DMS53 (cell line): Measurements from ENCODE around the gene NDUFS2.

Experiments used
- DNase-seq: peaks from one replicate; lab custom pipeline; 2025; lab: John Stamatoyannopoulos, UW

Gene NDUFS2

DNA sequence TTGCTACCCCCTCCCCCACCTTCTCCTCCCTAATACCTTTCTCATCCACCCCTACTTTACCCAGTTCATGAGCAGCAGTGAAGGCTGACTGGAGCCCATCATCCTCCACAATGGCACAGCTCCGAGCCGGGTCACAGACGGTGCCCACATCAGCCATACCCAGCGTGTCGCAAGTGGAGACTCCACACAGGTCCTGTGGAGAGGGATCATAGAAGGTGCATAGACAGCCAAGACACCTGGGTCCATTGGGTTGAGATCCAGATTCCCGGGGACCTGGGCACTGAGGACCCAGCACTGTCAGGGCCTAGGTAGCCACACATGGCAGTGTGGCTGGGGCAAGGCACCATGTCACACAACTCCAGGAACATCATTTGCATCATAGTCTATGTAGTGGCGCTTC is 6.1 kb upstream of the NDUFS2 start:
- DNase-seq = no peak

DNA sequence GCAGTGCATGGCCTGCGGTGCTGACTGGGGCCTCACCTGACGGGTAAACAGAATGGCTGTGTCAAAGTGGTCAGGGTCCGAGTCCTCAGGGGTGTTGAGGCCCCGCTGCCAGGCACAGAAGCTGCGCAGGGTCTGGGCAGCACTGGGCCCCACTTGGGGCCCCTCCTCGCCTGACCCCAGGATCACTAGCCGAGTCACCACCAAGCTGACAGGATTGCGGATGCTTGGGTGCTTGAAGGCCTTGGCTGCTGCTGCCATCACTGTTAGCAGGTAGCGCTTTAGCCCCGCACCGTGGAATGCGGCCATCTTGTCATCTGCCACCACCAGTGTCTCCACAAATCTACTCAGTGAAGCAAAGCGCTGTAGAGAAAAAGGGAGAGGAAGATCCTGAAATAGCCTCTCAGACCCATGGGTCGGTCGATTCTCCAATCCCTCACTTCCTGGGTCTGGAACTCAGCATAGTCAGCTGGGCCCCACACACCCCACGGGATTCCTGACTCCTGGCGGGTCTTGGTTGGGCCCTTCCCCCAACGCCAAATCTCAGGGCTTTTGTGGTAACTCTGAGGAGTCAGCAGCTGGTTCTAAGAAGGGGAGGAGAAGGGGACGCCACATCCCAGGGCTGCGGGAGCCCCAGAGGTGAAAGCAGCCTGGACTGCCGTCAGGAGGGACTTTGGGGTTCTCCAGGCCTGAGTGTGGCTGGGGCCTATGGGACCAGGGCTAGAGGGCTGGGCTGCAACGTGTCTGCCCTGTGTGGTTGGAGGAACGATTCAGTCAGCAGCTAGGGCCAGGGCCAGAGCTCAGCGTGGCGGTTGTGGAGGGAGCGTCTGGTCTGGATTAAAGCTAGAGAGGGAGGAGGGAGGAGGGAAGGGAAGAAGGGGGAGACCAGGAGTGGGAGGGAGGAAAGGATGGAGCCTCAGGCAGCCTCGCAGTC is 5.4 kb upstream of the NDUFS2 start:
- no peak for DNase-seq

DNA sequence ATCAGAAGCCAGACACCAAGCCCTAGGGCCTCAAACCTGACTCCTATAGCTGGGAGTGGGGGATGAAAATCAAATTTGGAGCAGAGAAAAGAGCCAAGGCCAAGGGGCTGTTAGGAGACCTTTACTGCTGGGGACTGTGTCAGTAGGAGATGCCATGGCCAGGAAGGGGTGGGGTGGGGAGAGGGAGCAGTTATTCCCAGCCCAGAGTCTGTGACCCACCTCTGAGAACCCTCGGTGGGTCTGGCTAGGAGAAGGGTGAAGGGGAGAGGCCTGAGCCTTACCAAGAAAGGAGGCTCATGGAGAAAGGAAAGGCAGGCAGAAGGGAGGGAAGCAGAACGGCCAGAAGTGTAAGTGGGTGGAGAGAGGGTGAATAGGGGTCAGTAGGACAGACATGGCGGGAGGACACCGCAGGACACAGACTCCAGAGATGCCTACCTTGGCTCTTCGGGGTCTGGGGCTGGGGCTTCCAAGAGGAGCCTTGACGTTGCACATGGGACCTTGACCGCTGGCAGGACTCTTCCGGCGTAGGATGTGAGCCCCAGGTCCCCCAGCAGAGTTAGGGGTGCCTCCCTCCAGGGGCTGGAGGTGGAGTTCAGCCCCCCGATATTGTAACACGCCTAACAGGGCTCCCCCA is 4.5 kb upstream of the NDUFS2 start:
- no peak for DNase-seq

DNA sequence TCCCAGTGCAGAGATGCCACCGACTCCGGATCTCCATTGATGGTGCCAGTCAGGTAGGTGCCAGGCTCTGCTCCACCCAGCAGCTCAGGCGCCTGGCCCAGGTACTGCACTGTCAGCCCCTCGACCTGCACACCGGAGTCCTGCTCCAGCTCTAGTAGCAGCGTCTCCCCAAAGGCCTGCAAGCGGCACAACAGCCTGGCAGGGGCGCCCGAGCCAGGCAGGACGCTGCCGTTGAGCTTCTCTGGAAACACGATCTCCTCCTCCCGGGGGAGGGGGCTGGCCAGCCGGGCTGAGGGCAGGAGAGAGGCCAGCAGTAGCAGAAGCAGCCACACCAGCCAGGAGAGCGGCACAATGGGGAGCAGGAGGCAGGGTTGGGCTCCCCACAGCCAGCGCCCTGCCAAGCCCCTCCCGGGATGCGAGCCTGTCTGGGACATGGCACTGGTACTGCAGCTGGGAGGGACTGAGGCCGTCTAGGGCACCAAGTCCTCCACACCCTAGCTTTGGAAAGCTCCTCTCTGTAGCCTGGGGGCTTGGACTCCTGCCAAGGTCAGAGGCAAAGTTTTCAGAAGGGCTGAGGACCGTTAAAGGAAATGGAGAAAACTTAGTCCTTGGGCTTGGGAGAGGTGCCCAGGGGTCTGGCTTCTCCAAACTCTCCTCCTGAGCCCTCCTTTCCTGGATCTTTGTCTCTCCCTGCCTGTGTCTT is 3.8 kb upstream of the NDUFS2 start:
- DNase-seq = peak; percentile 27

DNA sequence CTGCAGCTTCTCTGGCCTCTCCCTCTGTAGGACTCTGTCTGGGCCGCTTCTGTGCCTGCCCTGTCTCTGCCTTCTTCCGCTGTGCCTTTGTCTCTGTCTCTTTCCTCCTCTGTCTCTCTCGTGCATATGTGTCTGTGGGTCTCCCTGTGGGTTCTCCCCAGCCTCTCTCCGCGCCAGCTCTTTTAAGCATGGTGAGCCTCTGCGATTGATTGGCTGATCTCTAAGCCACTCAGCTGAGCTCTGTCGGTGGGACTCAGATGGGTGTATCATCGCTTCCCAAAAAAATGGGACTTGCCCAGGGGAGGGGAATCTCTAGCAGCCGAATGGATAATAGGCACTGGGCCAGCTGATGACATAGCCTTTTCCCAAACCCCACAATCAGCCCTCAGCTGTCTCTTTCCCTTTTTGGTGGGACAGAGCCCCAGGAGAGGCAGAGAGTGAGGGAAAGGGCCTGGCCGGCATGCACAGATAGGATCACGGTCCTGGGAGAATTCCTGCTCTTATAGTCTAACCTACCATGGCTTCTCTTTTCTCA is 3.2 kb upstream of the NDUFS2 start, which contains the start of gene ADAMTS4:
TSS of gene ADAMTS4 (minus strand) at position 158 of the 535 bp plus-strand sequence. CDS start 427 bp downstream, outside the sequence.
- no peak for DNase-seq

DNA sequence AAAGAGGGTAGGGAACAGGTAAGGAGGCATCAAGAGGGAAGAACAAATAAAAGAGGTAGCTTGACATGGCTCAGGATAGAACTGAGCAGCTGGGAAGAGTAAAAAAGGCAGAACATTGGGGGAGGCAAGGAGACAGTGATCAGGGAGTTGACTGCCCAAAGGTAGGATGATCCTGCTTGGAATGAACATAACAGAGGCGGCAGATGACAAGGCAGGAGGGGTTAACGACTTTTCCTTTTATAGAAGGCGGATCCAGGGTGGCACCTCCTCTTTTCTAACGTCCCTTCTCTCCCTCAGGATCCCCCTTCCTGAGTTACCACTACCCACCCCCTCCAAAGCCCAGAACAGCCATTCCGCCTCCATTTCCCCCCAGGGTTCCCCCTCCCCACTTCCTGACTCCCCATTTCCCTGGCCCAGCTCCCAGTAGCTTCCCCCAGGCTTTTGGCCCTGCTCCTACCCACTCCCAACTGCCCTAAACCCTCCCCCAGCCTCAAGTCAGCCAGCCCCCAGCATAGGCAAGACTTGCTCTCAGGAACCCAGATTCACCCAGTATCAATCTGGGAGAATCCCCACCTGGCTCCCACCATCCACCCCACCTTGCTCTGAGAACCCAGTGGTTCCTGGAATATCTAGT is 2.5 kb upstream of the NDUFS2 start:
- no peak for DNase-seq

DNA sequence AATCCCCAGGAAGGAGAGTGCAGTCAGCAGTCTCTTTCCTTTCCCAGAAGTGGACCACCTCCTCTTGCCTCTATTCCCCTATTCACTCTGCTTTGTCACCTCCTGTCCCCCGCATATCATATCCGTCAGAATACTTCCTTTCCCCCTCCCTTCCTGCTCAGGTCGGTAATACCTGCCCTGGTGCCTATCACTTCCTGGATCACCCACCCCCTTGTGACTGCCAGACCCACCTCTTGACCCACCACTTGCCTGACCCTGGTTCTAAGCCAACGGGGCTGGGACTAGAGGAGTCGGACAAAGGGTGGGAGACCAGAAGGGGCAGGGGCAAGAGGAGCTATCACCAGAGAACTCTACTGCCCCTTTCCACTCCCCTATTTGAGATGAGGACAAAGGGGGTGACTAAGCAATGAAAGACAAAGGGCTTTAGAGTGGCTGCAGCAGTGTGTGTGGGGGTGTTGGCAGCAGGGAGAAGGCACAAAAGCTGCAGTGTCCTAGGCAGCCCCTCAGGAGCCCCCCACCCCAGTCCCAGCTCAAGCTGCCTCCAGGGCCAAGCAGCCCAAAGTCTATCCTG is 1.7 kb upstream of the NDUFS2 start:
- no peak for DNase-seq

DNA sequence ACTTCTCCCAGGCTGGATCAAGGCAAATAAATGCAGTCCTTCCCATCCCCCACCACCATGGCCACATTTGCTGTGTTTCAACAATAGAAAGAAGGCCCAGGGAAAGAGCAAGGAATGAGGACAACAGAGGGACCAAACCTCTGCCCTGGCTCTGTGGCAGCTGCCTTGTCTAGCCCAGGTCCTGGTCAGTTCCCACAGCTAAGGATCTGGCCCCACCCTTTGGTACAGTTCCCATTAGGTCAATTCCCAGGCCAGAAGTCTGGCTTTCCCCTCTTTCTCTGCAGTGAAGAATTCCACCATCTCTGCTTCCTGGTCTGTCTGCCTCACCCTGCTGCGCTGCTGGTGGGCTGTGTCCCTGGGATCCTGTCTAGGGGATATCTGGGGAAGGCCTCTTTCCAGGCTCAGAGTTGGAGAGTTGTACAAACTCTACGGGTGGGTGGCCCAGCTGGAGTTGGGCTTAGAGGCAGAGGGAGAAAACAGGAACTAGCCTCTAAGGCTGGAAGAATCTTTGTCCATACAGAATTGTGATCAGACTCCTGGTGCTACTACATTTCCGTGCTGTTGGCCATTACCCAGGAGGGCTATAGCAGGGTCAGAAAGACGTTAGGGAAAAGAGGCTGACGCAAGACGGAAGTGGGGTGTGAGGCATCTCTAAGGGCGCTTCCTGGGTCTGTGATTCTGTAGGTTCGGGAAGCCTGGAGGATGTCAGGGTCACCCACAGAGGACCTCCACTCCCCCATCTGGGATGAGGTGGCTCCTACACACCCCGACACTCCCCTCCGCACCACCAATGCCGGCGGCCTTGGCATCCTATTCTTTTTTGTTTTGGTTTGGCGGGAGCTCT is 953 bp upstream of the NDUFS2 start:
- peak; percentile 36 for DNase-seq

DNA sequence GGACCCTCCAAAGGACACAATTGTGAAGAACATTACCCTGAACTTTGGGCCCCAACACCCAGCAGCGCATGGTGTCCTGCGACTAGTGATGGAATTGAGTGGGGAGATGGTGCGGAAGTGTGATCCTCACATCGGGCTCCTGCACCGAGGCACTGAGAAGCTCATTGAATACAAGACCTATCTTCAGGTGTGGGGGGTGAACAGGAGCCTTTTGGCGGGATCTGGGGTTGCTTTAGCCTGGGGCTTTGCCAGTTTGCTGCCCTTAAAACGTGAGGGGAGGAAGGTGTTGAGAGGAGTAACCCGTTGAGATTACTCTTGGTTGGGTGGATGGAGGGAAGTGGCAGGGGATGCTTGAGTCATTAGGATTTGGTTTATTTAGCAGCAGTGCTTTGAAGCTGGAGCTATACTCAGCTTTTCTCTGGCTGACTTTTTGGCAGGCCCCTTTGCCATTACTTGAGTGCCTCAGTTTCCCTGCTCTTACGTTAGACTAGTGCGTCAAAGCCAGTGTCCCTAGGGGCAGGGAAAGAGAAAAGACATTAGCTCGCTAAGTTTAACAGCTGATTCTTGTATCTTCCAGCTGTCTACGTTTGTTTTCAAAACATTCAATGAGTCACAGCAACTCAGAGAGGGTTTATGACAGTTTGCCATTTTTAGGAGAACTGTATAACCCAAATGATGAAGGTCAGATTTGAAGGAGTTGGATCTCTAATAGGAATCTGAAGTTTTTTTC is 4.4 kb downstream of the NDUFS2 start:
- no peak for DNase-seq

DNA sequence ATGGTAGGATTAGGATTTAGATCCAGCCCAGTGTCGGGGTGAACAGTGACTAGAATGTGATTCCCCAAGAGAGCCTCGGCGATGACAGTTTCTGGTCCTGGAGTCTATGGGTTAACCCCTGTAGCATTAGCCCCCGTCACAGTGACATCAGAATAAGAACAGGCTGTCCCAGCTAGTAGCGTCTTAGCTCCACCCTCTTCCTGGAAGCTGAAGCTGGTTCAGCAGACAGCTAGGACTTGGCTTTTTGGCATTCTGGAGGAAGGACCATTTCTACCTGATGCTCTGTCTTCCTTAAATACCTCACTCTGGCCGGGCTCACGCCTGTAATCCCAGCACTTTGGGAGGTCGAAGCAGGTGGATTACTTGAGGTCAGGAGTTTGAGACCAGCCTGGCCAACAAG is 5.0 kb downstream of the NDUFS2 start:
- no peak for DNase-seq

DNA sequence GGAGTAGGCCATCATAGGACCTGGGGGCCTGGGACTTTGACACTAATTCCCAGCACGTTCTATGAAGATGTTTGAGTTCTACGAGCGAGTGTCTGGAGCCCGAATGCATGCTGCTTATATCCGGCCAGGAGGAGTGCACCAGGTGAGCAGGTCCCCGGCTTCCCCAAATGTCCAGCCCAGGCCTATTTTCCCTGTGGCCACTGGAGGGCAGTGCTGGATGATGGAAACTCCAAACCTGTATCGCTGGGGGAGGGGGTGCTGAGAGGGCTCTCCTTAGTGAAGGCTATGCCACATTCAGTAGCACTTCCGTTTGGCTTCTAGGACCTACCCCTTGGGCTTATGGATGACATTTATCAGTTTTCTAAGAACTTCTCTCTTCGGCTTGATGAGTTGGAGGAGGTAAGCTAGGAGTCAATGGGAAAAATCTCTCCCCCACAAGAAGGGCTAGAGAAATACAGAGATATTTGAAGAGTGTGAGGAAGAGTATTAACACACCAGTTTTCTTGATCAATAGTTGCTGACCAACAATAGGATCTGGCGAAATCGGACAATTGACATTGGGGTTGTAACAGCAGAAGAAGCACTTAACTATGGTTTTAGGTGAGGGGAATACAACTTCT is 7.7 kb downstream of the NDUFS2 start:
- DNase-seq = peak; percentile 94

DNA sequence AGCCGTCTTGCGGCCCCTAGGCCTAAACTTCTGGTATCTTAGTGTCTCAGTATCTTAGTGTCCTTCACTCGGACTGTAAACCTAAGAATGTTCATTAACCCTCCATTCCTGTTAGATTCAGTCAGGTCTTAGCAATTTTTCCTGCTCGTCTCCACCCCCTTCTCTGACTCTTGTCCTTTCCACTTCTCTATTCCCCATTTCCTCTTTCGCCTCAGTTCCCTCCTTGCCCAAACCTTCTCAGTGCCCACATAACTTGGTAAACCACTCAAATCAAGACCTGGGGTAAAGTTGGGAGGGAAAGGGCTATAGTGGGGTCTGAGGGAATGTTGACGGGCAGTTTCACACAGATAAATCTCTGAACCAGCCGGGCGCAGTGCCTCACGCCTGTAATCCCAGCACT is 12.2 kb downstream of the NDUFS2 start:
- no peak for DNase-seq

DNA sequence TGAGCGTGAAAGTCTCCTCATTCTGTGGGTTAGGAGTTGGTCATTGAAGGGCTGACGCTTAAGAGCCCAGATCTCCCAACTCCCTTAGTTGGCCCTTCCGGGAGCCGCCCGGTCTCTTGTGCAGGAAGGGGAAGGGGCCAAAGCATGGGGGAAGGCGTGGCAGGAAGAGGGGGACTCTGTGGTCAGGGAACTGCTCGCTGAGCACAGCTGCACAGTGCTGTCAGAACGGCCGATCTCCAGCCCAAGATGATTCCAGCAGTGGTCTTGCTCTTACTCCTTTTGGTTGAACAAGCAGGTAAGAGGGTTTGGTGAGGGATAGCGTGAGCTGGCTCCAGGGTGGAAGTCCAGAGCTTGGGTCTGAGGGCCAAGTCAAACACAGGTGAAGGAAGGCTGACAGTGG is 12.9 kb downstream of the NDUFS2 start, which contains the start of gene FCER1G:
TSS of gene FCER1G (plus strand) at position 220 of the 400 bp plus-strand sequence. CDS start at position 247, 27 bp downstream.
- no peak for DNase-seq

DNA sequence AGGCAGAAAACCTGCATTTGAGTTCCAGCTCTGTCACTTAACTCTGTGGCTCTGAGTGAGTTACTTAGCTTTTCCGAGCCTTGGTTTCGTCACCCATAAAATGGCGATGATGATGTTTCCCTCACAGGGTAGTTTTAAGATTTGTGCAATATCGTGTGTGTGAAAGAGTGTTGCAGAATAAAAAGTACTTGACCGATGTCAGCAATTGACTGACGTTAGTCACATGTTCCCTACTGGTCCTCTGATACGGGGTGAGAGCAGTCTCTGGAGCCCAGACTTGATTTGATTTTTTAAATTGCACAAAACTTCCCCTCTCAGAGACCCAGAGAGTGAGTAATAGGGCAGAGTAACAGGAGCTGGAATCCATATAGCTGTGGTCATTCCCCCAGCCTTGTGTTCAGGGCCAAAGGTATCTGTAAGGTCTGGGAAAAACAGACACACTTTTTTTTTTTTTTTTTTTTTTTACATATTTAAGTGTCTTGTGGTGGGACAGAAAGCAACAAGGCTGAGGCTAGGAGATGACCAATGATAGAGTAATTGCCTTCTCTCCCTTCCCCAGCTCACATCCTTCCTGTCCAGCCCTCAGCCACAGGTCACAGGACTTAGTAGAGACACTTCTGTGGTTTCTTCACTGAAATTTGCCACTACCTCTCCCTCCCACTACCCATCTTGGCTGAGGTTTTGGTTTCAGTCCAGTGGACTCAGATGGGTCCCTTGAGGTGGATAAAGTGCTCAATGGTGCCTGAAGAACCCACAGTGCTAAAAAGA is 15.0 kb downstream of the NDUFS2 start:
- DNase-seq = no peak

DNA sequence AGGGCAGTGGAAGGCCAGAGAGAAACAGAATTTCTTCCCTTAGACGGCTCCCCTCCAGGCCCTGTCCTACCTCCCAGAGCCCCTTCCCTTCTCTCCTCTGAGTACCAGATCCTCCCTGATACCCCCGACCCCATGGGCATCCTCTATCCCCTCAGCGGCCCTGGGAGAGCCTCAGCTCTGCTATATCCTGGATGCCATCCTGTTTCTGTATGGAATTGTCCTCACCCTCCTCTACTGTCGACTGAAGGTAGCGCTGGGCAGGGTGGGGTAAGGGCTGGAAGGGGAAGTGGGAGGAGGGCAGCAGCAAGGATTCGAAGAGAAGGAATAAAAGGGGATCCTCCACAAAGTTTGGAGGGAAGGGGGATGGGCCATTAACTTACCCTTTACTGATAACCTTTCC is 15.7 kb downstream of the NDUFS2 start:
- no peak for DNase-seq

DNA sequence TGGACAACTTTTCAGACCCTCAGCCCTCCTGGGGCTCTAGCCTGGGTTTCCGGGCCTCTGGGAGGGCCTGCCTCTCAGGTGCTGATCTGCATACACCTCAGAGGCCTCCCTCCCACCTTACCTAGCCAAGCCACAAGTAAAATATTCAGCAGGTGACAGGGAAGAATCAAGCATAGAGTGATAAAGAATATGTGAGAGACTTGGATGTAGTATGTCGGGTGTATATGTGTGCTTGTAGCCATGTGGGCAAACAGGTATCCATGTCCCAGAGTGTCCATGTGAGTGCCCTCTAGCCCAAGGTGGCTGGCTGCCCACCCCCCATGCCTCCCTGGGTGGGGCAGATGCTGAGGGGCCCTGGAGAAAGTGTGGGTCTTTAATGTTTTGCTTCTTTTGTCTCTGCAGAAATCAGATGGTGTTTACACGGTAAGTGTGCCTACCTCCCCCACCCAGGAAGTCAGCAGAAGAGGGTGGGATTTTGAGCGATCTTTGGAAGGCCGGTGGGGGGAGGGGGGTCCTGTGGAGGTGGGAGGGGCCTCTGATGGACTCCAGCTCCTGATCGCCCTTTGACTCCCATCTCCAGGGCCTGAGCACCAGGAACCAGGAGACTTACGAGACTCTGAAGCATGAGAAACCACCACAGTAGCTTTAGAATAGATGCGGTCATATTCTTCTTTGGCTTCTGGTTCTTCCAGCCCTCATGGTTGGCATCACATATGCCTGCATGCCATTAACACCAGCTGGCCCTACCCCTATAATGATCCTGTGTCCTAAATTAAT is 16.3 kb downstream of the NDUFS2 start:
- no peak for DNase-seq

DNA sequence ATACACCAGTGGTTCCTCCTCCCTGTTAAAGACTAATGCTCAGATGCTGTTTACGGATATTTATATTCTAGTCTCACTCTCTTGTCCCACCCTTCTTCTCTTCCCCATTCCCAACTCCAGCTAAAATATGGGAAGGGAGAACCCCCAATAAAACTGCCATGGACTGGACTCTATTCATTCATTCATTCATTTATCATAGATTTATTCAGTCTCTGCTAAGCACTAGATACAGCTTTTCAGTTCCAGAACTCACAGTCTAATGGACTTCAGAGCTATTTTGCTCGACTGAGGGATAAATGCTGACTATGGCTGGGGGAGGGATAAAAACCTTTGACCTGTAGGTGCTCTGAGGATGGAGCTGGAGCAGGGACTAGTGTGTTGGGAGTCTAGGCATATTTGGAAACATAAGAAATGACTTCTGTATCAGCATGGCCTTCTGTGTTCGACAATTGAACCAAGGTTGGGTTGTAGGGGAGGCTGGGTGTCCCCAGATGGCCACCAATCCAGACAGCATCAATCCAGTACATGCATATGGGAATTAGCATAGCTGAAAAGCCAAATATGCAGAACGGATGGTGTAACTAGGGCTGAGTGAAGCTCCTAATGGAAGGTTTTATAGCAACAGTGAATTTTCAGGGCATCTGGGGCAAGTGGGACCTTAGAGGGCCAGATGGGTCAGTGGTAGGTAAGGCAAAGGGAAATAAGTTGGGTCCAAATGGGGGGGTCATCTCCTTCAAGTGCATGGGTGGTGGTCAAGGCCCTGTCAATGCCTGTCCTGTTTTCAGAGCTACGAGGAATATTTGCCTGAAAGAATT is 17.1 kb downstream of the NDUFS2 start:
- no peak for DNase-seq
